ENCODE measurements around the gene MID2.

The MID2 gene

DNA sequence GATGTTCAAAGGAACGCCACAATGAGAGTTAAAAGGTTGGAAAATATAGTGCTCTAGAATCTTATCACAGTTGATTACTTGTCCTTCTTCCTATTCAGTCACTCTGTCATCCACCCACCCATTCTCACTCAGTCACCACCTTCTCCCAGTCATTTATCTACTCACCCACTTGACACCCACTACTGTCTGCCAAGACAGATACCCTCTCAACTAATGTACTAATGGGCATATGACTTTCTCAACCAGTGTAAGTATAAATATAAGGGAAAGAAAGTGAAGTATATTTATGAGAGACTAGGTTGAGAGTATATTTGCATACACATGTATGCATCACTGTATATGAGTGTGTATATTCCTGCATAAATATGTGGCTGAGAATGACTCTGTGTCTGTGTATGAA lies 20.0 kb downstream of the MID2 start:
- Histone ChIP-seq H3K4me3 (replicated peaks; ENCODE audit: insufficient read depth, low read length) (no peak overlapping the region), H3K27me3 (ENCODE audit: insufficient read depth, poor library complexity, severe bottlenecking) (no peaks in the 10 kb centered on the region)

DNA sequence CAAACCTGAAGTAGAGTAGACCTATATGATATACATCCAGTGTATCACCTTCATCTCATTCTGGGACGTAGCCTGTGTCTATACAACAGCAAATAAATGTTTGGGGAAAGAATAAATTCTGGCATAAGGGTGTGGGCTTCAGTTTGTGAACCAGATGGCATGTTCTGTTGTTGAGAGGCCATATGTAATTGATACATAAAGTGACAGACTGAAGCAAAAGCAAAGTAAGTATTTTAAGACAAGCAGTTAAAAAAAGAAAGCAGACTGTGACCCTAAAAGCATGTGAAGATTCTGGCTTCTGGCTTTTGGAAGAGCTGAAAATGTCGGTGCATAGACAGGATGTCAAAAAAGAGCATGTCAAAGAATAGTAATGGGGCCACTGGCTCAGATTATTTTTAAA lies 22.9 kb downstream of the MID2 start:
- no peaks in the 10 kb centered on the region for H3K27me3 ChIP-seq (ENCODE audit: insufficient read depth, poor library complexity, severe bottlenecking)
- DNase-seq (ENCODE audit: low read depth in 1 of 2, low spot score in 1 of 2), result no peak
- no peak overlapping the region for H3K27ac ChIP-seq (replicated peaks)
- H3K4me3 ChIP-seq (replicated peaks; ENCODE audit: insufficient read depth, low read length), result no peak overlapping the region
- no peak for TF ChIP-seq GABPA (IDR thresholded peaks at IDR 0.05; ENCODE audit: low read depth)
- TF ChIP-seq, protein P1, sequence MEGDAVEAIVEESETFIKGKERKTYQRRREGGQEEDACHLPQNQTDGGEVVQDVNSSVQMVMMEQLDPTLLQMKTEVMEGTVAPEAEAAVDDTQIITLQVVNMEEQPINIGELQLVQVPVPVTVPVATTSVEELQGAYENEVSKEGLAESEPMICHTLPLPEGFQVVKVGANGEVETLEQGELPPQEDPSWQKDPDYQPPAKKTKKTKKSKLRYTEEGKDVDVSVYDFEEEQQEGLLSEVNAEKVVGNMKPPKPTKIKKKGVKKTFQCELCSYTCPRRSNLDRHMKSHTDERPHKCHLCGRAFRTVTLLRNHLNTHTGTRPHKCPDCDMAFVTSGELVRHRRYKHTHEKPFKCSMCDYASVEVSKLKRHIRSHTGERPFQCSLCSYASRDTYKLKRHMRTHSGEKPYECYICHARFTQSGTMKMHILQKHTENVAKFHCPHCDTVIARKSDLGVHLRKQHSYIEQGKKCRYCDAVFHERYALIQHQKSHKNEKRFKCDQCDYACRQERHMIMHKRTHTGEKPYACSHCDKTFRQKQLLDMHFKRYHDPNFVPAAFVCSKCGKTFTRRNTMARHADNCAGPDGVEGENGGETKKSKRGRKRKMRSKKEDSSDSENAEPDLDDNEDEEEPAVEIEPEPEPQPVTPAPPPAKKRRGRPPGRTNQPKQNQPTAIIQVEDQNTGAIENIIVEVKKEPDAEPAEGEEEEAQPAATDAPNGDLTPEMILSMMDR (IDR thresholded peaks at IDR 0.05; ENCODE audit: insufficient read depth, low read length), result no peak
- TF ChIP-seq SPI1 (IDR thresholded peaks at IDR 0.05; ENCODE audit: borderline replicate concordance, low read depth), result no peak
- TF ChIP-seq, protein P2, sequence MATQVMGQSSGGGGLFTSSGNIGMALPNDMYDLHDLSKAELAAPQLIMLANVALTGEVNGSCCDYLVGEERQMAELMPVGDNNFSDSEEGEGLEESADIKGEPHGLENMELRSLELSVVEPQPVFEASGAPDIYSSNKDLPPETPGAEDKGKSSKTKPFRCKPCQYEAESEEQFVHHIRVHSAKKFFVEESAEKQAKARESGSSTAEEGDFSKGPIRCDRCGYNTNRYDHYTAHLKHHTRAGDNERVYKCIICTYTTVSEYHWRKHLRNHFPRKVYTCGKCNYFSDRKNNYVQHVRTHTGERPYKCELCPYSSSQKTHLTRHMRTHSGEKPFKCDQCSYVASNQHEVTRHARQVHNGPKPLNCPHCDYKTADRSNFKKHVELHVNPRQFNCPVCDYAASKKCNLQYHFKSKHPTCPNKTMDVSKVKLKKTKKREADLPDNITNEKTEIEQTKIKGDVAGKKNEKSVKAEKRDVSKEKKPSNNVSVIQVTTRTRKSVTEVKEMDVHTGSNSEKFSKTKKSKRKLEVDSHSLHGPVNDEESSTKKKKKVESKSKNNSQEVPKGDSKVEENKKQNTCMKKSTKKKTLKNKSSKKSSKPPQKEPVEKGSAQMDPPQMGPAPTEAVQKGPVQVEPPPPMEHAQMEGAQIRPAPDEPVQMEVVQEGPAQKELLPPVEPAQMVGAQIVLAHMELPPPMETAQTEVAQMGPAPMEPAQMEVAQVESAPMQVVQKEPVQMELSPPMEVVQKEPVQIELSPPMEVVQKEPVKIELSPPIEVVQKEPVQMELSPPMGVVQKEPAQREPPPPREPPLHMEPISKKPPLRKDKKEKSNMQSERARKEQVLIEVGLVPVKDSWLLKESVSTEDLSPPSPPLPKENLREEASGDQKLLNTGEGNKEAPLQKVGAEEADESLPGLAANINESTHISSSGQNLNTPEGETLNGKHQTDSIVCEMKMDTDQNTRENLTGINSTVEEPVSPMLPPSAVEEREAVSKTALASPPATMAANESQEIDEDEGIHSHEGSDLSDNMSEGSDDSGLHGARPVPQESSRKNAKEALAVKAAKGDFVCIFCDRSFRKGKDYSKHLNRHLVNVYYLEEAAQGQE (IDR thresholded peaks at IDR 0.05; ENCODE audit: insufficient replicate concordance, low read depth), result no peak
- TF ChIP-seq POLR2AphosphoS5 (IDR thresholded peaks at IDR 0.05; ENCODE audit: low read depth), result no peak

More for the DNA sequence above, 20.0 kb downstream of the MID2 start:
- H3K27ac ChIP-seq (replicated peaks), result no peak overlapping the region
- TF ChIP-seq POLR2AphosphoS5 (IDR thresholded peaks at IDR 0.05; ENCODE audit: low read depth), result no peak
- no peak for TF ChIP-seq SPI1 (IDR thresholded peaks at IDR 0.05; ENCODE audit: borderline replicate concordance, low read depth)
- no peak for TF ChIP-seq GABPA (IDR thresholded peaks at IDR 0.05; ENCODE audit: low read depth)
- TF ChIP-seq, protein P1 (IDR thresholded peaks at IDR 0.05; ENCODE audit: insufficient read depth, low read length), result no peak
- TF ChIP-seq, protein P2 (IDR thresholded peaks at IDR 0.05; ENCODE audit: insufficient replicate concordance, low read depth), result no peak
- DNase-seq (ENCODE audit: low read depth in 1 of 2, low spot score in 1 of 2), result no peak

DNA sequence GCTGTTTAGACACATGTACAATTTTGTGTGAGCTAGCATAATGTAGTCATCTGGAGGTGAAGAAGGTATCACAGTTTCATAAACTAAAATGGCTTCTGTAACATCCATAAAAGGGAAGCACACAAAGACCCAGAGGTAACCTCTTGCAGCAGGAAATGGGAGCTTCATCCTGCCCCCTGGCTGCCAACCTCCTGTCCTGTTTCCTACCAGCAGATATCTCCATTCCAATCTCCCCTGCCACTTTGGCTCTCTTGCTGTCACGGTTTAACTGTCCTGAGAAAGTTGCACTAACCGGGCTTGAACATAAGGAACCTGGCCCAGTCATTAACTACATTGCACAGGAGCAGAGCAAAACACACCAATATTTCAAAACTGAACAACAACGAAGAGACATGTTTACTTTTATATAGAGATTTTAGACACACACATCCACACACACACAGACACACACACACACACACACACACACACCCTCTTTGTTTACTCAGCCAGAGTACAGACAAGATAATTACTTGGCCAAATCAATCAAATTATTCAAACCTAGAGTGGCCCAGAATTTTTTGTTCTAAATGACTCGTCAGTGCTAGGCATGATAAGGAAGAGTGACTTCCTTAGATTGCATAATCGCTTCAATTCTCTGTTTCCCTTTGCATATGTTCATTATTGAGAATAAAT lies 24.2 kb downstream of the MID2 start:
- Histone ChIP-seq H3K27me3 (ENCODE audit: insufficient read depth, poor library complexity, severe bottlenecking) (no peaks in the 10 kb centered on the region), H3K27ac (replicated peaks) (no peak overlapping the region), H3K4me3 (replicated peaks; ENCODE audit: insufficient read depth, low read length) (no peak overlapping the region)
- TF ChIP-seq SPI1 (IDR thresholded peaks at IDR 0.05; ENCODE audit: borderline replicate concordance, low read depth) (no peak), GABPA (IDR thresholded peaks at IDR 0.05; ENCODE audit: low read depth) (no peak), POLR2AphosphoS5 (IDR thresholded peaks at IDR 0.05; ENCODE audit: low read depth) (no peak)
- TF ChIP-seq, protein P2 (IDR thresholded peaks at IDR 0.05; ENCODE audit: insufficient replicate concordance, low read depth), result no peak
- TF ChIP-seq, protein P1 (IDR thresholded peaks at IDR 0.05; ENCODE audit: insufficient read depth, low read length), result no peak
- no peak for DNase-seq (ENCODE audit: low read depth in 1 of 2, low spot score in 1 of 2)

Data from HL-60 (cell line).